ENCODE data around the gene POLE. TPM values are rescaled to one million over a fixed set of nuclear protein-coding genes. Genes with fewer than 3 reads are reported as not detected.

Gene POLE
- polyA plus RNA-seq, 10 donors = 21.1 to 45.3 (median 29.5) TPM

GRCh38 chr12:132632521-132633228 is 54.5 kb downstream of the POLE start:
- no peak for DNase-seq

GRCh38 chr12:132631666-132632065 is 55.5 kb downstream of the POLE start:
- no peak for DNase-seq

- no peak for DNase-seq
These were observed 56.5 kb downstream of the POLE start for GRCh38 chr12:132630672-132631071.

DNA sequence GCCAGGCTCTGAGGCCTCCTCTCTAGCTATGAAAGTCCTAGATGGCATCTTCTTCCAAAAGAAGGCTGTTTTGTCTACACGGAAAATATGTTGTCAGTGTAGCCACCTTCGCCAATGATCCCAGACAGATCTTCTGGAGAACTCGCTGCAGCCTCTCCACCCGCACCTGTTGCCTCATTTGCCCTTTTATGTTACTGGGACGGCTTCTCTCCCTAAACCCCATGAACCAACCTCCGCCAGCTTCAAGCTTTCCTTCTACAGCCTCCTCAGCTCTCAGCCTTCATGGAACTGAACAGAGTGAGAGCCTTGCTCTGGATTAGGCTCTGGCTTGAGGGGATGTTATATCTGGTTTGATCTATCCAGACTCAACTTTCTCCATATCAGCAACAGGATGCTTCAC is 57.8 kb downstream of the POLE start:
- DNase-seq = no peak

- DNase-seq = no peak
These were observed 61.3 kb downstream of the POLE start for GRCh38 chr12:132625731-132626430.

GRCh38 chr12:132624910-132625630 is 62.1 kb downstream of the POLE start:
- no peak for DNase-seq

GRCh38 chr12:132624186-132624855 is 62.8 kb downstream of the POLE start:
- no peak for DNase-seq

- DNase-seq = no peak
These were observed 63.9 kb downstream of the POLE start for GRCh38 chr12:132623072-132623869.

DNA sequence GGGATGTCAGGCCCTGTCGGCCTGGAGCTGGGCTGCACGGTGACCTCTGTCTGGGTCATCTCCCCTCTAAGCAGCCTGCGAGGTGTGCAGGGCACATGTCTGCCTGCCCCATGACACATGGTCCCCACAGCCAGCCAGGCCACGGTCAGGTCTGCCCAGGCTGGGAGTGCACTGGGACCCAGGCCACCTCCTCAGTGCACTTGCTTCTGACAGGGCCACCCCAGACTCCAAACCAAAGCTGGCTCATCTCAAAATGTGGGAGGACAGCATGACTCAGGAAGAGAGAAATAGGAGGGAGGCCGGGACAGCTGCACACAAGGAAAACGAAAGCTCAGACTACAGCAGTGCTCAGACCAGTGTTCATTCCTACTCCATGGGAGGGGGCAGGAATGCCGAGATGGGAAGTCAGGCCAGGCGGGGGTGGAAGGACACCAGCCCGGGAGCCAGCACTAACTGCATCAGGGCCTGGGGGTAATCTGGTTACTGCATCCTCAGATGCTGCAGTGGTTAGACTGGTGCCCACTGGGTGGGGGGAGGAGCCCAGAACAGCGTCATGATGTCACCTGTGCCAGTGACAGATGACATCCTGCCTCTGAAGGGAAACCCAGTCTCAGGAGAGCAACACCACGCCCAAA is 64.6 kb downstream of the POLE start:
- DNase-seq = peak; percentile 46 to 81 (median 51)

GRCh38 chr12:132621657-132622435 is 65.3 kb downstream of the POLE start:
- no peak for DNase-seq

DNA sequence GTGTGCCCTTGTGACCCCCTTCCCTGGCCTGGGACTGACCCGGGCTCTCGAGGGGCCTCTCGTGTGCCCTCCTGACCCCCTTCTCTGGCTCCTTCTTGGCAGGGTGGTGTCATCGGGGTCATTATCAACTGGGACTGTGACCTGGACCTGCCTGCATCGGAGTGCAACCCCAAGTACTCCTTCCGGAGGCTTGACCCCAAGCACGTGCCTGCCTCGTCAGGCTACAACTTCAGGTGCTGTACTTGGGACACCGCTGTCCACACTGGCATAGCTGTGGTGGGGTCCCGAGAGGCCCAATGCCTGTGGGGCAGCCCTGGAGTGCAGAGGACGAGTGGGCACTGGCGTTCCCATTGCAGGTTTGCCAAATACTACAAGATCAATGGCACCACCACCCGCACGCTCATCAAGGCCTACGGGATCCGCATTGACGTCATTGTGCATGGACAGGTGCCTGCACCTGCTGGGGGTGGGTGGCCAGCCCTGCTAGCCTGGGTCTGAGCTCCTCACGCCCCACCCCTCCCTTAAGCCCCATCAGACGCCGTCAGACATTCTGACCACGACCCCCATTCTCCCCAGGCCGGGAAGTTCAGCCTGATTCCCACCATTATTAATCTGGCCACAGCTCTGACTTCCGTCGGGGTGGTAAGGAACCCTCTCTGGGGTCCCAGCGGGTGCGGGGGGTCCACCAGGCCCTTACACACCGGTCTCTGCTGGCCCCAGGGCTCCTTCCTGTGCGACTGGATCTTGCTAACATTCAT is 66.1 kb downstream of the POLE start:
- no peak for DNase-seq

DNA sequence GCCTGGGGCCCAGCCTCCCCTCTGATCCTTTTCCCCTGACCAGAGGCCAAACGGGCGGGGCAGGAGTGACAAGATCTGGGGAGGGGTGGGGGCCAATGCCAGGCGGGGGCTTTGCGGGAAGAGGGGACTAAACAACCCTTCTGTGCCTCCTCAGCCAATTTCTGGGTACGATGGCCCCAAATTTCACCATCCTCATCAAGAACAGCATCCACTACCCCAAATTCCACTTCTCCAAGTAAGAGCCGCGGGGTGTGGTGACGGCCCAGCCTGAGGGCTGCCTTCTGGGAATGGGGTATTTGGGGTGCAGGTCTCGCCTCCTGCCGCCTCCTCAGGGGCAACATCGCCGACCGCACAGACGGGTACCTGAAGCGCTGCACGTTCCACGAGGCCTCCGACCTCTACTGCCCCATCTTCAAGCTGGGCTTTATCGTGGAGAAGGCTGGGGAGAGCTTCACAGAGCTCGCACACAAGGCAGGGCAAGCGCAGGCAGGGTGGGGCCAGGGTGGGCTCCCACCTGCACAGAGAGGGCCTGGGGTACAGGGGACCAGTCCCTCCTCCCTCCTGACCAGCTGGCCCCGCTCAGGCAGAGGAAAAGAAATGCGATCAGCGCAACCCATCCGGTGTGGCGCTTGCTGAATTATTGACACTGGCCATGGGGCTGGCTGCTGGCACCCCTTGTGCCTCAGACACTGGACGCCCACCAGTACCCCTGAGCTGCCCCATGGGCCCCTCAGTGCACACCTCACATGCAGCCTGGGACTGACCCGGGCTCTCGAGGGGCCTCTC is 66.8 kb downstream of the POLE start:
- DNase-seq = no peak

DNA sequence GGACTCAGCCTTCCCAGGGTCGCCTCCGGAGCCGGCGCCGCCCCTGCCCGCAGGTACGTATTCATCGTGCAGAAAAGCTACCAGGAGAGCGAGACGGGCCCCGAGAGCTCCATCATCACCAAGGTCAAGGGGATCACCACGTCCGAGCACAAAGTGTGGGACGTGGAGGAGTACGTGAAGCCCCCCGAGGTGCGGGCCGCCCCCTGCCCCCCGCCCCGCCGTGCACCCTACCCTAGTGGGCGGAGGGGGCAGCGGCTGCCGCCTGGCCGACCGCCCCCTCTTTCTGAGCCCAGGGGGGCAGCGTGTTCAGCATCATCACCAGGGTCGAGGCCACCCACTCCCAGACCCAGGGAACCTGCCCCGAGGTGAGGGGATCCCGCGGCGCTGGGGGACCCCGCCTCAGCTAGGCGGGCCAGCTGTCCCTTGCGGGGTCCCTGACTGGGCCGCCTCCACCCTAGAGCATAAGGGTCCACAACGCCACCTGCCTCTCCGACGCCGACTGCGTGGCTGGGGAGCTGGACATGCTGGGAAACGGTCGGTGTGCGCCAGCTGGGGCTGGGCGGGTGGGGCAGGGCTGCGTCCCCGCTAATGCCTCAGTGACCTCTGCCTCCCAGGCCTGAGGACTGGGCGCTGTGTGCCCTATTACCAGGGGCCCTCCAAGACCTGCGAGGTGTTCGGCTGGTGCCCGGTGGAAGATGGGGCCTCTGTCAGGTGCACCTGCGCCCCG is 67.6 kb downstream of the POLE start:
- no peak for DNase-seq

DNA sequence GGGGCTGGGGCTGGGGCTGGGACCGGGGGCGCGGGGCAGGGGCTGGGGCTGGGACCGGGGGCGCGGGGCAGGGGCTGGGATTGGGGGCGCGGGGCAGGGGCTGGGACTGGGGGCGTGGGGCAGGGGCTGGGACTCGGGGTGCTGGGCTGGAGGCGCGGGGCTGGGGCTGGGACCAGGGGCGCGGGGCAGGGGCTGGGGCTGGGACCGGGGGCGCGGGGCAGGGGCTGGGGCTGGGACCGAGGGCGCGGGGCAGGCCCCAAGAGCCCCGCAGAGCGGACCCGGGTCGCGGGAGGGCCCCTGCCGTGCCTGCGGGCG is 68.1 kb downstream of the POLE start:
- DNase-seq = no peak

GRCh38 chr12:132618683-132619043 is 68.5 kb downstream of the POLE start, which contains the start of gene P2RX2:
Gene P2RX2 (plus strand): TSS chr12:132618776. CDS start chr12:132618817, 41 bp downstream.
- DNase-seq = no peak

DNA sequence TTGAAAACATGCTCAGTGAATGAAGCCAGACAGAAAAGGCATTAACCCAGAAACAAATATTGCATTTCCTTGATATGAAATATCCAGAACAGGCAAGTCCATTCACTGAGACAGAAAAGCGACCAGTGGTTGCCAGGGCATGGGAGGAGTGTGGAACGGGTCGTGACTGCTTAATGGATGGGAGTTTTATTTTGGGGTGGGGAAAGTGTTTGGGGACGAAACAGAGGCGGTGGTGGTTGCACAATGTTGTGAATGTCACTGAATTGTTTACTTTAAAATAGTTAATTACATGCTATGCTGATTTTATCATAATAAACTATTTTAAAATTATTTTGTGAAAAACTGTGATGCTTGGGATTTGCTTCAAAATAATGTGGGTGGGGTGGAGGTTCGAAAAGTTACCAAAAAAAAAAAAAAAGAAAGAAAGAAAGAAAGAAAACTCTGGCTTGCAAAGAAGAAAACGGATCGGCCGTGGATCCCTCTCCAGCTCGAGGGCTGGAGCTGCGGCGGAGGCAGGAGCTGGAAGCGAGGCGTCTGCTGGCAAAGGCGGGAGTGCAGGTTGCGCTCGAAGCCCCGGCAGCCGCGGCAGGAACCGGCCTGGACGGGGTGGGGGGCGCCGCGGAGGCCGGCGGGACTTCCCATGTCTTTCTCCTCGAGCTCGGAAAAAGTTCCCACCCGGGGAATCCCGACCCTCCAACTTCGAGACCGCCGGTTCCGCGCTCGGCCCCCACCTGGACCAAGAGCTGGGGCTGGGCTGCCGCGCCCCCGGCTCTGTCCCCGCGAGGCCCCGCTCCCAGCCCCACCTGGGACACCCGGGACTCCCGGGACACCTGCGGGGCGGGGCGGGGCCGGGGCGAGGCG is 69.1 kb downstream of the POLE start:
- DNase-seq = no peak

GRCh38 chr12:132617135-132617701 is 69.9 kb downstream of the POLE start:
- DNase-seq = no peak

Data from muscle of back (tissue), 11 donors.